ENCODE measurements around the gene SRBD1.

GRCh38 chr2:45610281-45611019 is 617 bp downstream of the SRBD1 start:
- TF ChIP-seq SIN3A (IDR thresholded peaks at IDR 0.05; ENCODE audit: borderline replicate concordance, insufficient read depth, low read length): no peak
- no peak; the same call in 1 of the 2 replicates for TF ChIP-seq POLR2AphosphoS5 (IDR thresholded peaks at IDR 0.05; ENCODE audit: low read depth, low read length)
- no peak for TF ChIP-seq REST (IDR thresholded peaks at IDR 0.05; ENCODE audit: insufficient read depth in 1 of 2, low read depth in 2 of 2, low read length in 2 of 2)
- TF ChIP-seq TAF1 (IDR thresholded peaks at IDR 0.05; ENCODE audit: borderline replicate concordance, insufficient read depth, low read length): peak; percentile 54; the same call in 1 of the 2 replicates
- no peak for TF ChIP-seq FOXP2 (optimal IDR thresholded peaks at IDR 0.05; ENCODE audit: borderline replicate concordance, extremely low read depth, extremely low read length, insufficient read depth)

Measured in PFSK-1 (cell line).